CD4-positive, alpha-beta T cell treated with Interleukin-21 for 1 hour (primary cell): Measurements from ENCODE around the gene CHML.

ENCODE experiments used
- DNase-seq: peaks from one replicate; pipeline ENCODE4 v3.0.0-alpha.2; 2020

CHML gene

GRCh38 chr1:241644259-241644658 is 4.1 kb upstream of the CHML start:
- DNase-seq: no peak

- DNase-seq: no peak
Observed at GRCh38 chr1:241642593-241642944, 2.4 kb upstream of the CHML start.

- no peak for DNase-seq
Observed at GRCh38 chr1:241641773-241642592, 1.8 kb upstream of the CHML start.

- no peak for DNase-seq
Observed at GRCh38 chr1:241640867-241641622, 876 bp upstream of the CHML start.

GRCh38 chr1:241639623-241640148 is 483 bp downstream of the CHML start:
- DNase-seq: no peak

- DNase-seq: peak; percentile 21
Observed at GRCh38 chr1:241638909-241639622, 1.1 kb downstream of the CHML start.

GRCh38 chr1:241638099-241638682 is 2.0 kb downstream of the CHML start:
- no peak for DNase-seq

GRCh38 chr1:241637604-241638003 is 2.6 kb downstream of the CHML start:
- no peak for DNase-seq

- no peak for DNase-seq
Observed at GRCh38 chr1:241637046-241637590, 3.1 kb downstream of the CHML start.

- DNase-seq: no peak
Observed at GRCh38 chr1:241636291-241636690, 3.9 kb downstream of the CHML start.

- DNase-seq: no peak
Observed at GRCh38 chr1:241635556-241636152, 4.5 kb downstream of the CHML start.

GRCh38 chr1:241632987-241633386 is 7.2 kb downstream of the CHML start:
- no peak for DNase-seq

- DNase-seq: no peak
Observed at GRCh38 chr1:241631674-241632073, 8.5 kb downstream of the CHML start.

GRCh38 chr1:241630899-241631298 is 9.3 kb downstream of the CHML start:
- DNase-seq: no peak

GRCh38 chr1:241630476-241630875 is 9.7 kb downstream of the CHML start:
- no peak for DNase-seq

- no peak for DNase-seq
Observed at GRCh38 chr1:241630005-241630404, 10.2 kb downstream of the CHML start.

- DNase-seq: peak; percentile 72
Observed at GRCh38 chr1:241627453-241628259, 12.5 kb downstream of the CHML start.

GRCh38 chr1:241624935-241625334 is 15.2 kb downstream of the CHML start:
- no peak for DNase-seq

- no peak for DNase-seq
Observed at GRCh38 chr1:241622669-241623068, 17.5 kb downstream of the CHML start.

GRCh38 chr1:241617426-241617825 is 22.7 kb downstream of the CHML start:
- no peak for DNase-seq
